Loucy (cell line): ENCODE measurements around the gene UBE2J2.

Experiments used
- CTCF ChIP-seq: fragments of 200-600 bp; sonication (generic); conservative IDR thresholded peaks from 2 replicates; pipeline ENCODE4 v1.5.1; 2014; ENCODE audit warnings: mild to moderate bottlenecking, antibody characterized with exemption, low read length
- EZH2phosphoT487 ChIP-seq: fragments of 200-600 bp; IDR thresholded peaks from 2 replicates; pipeline ENCODE4 v1.6.1; 2018; ENCODE audit warnings: antibody characterized with exemption, mild to moderate bottlenecking, moderate library complexity, borderline replicate concordance

GRCh38 chr1:1273209-1273511 lies 494 bp downstream of the UBE2J2 start:
- no peak for TF ChIP-seq CTCF
- no peak for TF ChIP-seq EZH2phosphoT487
